ENCODE results near the gene IQSEC2.

Gene IQSEC2

DNA sequence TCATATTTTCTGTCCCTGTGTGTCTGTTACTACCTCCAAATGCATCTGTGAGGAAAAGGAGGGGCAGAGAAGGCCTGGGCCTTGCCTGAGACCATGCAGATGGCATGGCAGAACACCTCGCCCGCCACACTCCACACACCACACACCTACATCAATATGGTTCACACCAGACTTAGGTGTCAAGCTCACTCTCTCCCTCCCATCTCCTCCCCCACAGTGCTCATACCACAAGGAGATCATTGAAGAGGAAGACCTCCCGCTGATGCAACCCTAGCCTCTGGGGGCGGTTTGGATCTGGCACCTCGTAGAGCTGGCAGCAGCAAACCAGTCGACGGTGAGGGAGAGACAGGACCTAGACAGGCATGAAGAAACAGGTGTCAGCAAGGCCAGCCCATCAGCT lies 39.8 kb downstream of the IQSEC2 start:
- no peak for DNase-seq

GRCh38 chrX:53239474-53239873 lies 41.9 kb downstream of the IQSEC2 start:
- DNase-seq = no peak

DNA sequence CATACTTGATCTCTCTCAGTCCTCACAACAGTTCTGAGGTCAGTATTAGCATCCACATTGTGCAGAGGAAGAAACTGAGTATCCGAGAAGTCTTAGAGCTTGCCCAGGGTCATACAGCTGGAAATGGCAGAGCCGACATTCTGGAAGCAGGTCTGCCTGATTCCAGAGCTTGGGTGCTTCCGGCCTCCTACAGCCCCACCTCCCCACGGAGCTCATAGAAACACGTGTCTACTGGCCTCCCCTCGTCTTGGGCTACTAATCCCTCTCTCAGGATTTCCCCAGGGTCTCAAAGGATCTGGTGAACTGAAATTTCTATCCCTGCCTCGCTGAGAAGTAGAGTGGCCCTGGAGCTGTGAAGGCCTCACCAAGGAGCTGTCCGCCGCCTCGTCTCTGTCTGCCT lies 44.3 kb downstream of the IQSEC2 start:
- no peak for DNase-seq

DNA sequence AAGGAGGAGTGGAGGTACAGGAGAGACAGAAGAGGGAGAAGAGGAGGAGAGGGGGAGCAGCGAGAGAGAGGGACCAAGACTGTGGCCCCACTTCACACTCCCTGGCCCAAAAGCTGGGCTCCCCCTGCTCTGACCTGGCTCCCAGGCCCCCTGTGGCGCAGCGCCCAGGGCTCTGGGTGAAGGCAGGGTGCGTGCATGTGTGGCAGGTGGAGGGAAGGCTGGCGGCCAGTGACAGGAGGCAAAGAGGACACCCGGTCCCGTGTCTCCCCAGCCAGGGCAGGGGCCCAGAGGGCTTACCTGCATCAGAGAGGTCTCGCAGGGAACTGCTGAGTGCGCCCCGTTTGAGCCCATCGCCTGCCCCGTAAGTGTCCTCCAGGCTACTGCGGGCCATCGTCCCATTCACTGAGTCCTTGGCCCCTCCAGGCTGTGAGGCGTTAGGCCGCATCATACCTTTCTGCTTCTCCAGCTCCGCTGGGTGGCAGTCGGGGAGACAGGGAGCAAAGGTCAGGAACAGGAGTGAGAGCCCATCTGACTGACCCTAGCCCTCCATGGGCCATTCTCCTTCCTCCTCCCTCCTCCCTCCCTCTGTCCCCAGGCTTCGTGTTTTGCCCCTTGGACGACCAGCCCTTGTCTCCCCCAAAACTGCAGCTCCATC lies 45.2 kb downstream of the IQSEC2 start:
- no peak for DNase-seq

GRCh38 chrX:53235566-53235965 lies 45.8 kb downstream of the IQSEC2 start:
- DNase-seq = no peak

DNA sequence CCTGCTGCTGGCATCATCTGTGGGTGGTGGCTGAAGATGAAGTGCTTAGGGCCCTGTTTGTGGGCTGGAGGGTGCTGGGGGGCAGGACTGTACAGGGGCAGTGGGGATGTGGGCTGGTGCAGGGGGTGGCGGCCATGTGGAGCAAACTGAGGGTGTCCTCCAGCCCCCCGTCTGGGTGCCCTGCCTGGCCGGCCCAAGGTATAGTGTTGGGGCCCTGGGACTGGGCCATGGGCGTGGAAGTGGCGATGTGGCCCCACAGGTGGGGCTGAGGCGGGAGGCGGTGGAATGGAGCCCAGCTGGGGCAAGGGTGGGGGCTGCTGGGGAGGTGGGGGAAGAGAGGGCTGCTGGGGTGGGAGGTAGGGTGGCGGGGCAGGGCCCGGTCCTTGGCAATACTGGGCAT lies 46.9 kb downstream of the IQSEC2 start:
- no peak for DNase-seq

GRCh38 chrX:53233536-53233935 lies 47.8 kb downstream of the IQSEC2 start:
- no peak for DNase-seq

GRCh38 chrX:53230116-53230515 lies 51.3 kb downstream of the IQSEC2 start:
- DNase-seq = no peak

DNA sequence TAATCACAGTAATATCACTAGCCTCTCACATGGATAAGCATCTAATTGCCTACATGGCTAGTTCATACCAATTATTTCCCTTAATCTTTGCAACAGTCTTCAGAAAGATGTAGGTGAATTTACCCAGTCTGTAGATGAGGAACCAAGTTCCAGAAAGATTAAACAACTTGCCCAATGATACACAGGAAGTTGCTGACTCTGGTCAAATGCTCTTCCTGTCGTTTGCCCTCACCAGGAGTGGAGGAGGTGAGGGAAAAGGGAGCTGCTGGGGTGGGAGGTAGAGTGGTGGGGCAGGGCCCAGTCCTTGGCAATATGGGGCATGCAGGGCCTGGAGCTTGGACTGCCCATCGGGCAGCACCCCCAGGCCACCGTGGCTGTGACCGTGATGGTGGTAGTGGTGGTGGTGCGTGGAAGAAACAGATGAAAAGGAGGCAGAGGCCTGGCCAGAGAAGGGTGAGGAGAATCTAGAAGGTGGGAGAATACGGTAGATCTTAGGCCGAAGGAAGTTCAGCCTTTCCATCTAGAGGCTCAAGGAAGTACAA lies 54.1 kb downstream of the IQSEC2 start:
- DNase-seq = no peak

DNA sequence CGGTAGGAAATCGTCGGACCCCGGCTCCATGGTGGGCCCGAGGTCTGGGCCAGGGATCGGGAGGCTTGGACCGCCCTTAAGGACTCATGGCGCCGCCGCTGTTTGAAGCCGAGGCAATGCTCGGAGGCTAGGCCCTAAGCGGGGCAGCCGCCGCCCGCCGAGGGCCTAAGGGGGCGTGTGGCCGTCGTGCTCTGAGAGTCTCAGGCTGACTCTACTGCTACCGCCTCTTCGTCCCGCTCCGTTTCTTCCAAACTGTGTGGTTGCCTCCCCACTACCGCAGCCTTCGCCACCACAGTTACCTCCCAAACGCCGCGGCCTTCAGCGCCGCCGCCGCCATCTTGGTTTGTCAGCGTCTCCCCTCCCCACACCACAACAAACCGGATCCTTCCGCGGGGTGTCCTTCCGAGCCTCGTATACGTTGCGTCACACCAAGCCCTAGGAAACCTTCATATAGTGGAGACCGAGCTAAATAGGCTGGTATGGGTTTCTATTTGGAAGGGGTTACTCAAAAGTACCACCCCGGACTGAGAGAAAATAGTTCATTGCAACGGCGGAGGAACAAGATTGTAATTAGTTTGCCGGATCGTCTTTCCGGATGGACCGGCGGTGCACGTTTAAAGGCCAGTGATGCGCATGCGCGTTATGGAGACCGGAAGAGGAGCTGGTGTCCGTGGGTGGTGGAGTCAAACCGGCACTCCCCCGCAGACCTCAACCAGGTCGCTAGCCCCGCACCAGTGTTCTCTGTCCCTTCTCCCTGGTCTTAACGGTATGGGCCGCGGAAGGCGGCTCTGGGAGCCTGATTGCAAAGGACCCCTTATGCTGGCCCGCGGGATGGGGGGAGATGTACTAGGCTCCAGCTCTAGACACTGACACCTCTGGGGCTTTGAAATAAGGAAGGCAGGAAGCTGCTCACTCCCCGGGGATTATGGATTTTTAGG lies 56.3 kb downstream of the IQSEC2 start, which contains the start of gene KDM5C:
KDM5C (minus strand) TSS at position 348 of the 938 bp plus-strand sequence; CDS start at position 30, 318 bp downstream.
- peak; percentile 83 to 92 for DNase-seq

DNA sequence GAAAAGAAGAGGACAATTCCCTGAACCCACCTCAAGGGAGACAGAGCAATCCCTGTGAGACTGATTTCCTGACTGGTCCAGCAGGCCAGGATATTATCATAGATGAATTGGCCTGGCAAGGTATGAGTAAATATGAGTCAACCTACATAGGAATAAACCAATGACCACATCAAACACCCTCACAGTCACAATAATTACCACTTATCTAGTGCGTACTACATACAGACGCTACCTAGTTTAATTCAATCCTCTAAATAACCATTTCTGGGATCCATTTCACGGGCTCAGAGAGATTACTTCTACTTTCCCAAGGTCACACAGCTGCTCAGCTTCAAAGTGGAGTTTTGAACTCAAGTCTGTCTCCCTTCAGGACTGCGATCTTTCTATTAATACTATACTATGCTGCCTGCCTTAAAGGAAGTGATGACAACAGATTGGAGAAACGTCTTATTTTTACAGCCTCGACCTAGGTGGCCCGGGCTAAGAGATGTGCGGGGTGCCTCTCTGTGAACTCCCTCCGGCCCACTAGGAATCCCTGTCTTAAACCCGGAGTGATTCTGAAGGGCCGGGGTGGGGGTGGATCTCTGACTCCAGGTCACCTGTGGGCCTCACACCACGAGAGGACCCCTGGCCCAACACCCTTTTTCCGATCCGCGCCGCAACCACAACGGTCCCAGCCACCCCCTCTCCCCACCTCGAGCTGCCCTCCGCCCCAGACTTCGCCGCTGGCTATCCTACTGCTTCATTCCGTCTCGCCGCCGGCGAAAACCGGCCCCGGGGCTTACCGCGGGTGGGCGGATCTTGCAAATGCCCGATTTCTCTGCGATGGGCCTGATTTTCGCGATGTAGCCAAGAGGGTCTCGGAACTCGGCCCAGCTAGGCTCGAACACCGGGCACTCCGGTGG lies 57.2 kb downstream of the IQSEC2 start:
- DNase-seq = no peak

DNA sequence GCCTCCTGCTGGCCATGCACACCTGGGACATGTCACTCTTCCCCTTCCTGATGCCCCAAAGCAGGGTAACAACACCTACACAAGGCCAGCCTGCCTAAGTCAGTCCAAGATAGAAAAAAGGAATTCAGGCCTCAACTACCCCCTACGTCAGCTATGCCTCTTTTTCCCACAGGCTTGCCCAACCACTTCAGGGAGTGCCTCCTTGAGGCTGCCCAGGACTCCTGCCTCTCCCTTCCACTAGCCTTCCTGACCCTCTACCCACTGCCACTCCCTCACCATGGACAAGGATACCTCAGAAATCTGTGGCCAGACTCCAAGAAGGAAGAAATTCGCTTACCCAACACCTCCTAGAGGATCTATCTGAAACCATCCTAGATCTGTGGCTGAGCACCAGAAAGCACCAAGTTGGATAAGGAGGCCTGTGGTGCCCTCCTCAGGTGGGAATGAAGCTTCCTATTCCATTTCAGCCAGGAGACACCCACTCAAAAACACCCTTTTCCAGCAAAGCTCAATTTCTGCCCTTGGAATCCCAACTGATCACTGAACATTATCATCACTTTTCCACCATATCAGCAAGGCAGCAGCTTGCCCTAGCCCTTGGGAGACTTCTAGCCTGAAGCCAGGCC lies 58.2 kb downstream of the IQSEC2 start:
- DNase-seq = no peak
